Activated gamma-delta T cell treated with Interleukin-2 at 50 U/mL for 16 hours (primary cell): ENCODE data around the gene ANO5.
"Not testable (repeated sequence)": the region's sequence is repeated elsewhere in the genome, so short reads cannot be mapped to it uniquely, and the experiment has no call there.

Source experiments
- DNase-seq: peaks from one replicate; pipeline ENCODE4 v3.0.0-alpha.2; 2020

Gene ANO5

DNA sequence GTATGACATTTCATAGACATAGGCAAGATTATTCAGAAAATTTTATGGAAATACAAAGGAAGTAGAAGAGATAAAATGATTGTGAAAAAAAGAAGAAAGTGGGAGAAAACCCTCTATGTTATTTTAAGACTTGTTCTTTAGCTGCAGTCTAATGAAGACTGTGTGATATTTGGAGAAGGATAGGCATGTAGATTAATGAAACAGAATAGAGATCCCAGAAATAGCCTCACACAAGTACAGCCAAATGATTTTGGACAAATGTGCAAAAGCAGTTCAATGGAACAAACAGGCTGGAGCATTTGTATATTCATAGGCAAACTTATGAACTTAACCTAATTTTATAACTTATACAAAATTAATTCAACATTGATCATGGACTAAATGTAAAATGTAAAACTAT is 14.3 kb downstream of the ANO5 start:
- DNase-seq: no peak

DNA sequence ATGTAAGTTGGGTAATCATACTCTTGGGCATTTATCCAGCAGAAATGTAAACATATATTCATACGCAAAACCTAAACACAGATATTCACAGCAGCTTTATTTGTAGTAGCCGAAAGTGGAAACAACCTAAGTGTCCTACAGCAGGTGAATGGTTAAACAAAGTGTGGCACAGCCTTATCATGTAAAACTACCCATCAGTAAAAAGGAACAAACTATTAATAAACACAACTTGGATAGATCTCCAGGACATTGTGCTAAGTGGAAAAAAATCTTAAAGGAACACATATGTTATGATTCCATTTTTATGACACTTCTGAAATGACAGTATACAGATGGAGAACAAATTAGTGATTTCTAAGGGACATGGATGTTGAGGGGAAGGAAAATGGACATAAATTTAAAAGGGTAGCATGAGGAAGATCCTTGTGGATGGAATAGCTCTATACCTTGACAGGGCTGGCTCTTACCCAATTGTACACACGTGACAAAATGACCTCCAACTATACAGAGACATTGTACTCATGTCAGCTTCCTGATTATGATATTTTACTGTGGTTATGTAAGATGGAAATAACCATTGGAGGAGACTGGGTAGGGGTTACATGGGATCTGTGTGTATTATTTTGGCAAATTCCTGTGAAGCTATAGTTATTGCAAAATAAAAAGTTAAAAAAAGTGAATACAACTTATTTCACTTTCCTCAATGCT is 15.4 kb downstream of the ANO5 start:
- DNase-seq: no peak

DNA sequence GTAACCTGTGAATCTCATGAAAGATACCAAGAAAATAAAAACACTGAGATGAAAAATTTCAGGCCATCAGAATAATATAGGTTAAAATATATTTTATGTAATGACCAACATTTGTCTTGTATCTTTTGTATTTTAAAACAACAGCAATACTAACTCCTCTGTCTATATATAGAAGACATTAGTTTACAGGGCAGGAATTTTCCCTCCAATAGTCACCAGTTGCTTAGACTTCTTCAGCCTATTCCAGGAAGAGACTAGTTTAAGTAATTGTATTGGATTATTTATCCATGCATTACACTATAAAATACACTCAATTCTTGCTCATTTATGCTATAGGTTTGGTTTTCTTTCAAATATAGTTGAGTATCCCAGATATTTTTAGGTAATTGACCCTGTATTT is 24.1 kb downstream of the ANO5 start:
- no peak for DNase-seq

DNA sequence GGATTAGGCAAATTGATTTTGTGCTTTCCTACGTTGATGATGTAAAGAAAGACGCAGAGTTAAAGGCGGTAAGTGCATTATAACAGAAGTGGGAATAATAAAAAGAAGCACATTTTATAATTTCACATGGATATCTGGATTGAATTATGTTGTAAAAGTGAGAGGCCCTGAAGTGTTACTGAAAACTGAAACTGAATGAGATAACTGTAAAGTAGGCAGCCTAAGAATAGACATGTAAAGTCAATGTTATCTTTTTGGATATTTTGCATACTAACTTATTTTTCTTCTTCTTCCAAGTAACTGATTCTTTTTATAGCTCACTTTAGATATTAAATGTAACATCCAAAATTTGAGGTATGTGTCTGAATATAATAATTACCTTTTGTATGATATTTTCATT is 28.3 kb downstream of the ANO5 start:
- DNase-seq: no peak

DNA sequence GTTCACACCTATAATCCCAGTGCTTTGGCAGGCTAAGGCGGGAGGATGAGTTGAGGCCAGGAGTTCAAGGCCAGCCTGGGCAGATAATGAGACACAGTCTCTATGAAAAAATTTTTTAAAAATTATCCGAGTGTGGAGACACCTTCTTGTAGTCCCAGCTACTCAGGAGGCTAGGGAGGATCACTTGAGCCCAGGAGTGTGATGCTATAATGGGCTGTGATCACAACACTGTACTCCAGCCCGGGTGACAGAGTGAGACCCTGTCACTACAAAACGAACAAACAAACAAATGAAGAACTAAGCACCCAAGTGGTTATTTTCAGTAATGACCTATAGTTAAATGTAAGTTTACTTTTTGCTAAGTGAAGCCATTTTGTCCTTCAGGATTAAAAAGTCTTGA is 32.3 kb downstream of the ANO5 start:
- no peak for DNase-seq

DNA sequence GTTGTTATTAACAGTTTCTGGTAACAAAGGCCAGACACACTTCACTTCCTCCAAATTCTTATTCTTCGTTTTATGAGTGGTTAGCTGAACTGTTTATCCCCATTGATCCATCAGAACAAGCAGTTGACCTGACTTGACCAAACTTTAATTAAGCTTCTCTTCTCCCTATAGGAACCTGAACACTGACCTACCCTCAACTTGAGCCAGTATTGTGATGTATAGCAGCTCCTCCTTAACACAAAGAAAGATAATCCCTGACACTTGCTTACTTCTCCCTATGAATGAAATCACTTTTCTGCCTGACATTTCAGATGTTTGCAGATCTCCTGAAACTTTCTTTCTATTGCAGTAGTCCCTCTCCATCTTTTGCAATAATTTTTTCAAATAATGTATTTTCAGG is 41.9 kb downstream of the ANO5 start:
- DNase-seq: no peak

DNA sequence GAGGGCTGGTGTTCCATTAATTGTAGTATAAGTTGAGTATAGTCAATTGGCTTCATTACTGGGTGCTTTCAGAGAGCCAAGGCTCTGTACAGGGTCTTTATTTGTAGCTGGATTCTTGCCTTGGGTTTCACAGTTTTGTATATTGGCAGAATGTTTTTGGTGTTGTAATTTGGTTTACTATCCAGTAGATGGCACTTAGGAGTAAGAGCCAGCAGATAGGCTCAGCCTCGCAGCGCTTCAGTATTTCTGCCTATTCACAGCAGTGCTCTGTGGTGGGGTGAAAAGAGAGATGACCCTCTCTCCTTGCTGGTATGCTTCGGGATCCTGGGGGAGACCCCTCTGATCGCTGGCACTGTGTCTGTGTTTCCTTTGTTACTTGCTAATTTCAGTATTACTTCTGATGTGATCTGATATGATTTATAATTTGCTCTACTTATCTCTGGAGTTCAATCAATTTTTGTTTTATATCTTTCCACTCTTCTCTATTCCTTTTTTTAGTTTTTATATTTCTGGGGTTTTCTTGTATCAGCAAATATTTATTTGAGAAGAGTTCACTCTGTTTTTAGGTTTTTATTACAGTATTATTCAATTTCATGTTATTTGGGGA is 52.2 kb downstream of the ANO5 start:
- DNase-seq: no peak

DNA sequence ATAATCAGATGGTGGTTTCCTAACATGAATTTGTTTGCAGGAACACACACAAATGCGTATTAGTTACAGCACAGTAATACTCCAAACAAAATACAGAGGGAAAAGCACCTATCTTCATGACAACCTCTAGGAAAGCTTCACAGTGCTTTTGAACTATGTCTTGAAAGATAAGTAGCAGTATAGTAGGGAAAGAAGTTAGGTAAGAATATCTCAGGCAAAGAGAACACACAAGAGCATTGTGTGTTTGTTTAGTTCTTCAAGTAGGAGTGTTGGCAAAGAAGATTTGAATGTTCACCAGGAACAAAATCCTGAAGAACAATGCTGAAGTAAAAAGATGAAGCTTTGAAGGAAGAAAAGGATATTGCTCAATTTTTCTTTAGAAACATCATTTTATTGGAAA is 54.1 kb downstream of the ANO5 start:
- no peak for DNase-seq

DNA sequence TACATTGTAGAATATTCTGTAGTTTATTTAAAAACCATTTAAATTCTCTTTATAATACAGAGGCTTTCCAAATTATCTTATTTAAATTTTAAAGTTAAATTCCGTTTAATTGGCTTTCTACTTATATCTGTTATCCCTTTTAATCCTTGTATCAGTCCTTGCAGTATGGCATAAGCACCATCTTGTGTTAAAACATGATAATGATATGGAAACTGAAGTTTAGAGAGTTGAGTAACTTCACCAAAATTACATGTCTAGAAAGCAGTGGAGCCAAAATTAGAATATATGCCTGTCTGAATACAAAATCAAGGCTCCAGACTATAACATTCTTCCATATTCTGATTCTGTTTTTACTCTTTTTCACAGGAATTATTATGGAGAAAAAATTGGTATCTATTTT is 57.0 kb downstream of the ANO5 start:
- no peak for DNase-seq

DNA sequence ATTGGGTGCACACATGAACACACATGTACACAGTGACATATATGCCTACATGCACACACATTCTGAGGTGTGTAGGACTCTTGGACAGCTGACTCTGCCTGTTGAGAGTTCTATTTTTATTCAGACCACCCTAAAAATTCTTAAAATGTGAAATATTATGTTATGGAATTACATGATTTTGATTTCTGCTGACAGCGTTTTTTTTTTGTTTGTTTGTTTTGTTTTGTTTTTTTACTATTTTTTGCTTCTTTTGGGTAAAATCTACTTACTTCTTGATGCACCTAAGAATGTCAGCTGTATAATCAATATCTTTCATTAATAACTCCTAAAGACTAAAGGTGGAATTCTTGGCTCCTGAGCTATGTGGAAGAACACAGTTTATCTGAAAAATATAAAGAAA is 64.0 kb downstream of the ANO5 start:
- no peak for DNase-seq

DNA sequence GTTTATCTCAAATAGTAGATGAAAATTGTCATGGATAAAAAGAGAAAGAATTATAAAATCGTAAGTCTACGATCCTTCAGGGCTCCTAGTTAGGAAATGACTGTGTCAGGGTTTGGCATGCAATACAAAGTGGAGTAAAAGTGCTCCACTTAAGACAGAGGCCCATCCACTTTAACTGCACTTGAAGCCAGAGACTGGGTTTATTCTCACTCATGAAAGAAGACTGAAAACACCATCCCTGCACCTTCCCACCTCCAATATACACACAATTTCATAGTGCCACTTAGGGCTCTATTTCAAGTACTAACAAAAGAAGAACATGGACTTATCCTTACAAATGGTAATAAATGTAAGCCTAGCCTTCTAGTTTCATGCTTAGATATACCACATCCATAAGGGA is 70.7 kb downstream of the ANO5 start:
- no peak for DNase-seq

DNA sequence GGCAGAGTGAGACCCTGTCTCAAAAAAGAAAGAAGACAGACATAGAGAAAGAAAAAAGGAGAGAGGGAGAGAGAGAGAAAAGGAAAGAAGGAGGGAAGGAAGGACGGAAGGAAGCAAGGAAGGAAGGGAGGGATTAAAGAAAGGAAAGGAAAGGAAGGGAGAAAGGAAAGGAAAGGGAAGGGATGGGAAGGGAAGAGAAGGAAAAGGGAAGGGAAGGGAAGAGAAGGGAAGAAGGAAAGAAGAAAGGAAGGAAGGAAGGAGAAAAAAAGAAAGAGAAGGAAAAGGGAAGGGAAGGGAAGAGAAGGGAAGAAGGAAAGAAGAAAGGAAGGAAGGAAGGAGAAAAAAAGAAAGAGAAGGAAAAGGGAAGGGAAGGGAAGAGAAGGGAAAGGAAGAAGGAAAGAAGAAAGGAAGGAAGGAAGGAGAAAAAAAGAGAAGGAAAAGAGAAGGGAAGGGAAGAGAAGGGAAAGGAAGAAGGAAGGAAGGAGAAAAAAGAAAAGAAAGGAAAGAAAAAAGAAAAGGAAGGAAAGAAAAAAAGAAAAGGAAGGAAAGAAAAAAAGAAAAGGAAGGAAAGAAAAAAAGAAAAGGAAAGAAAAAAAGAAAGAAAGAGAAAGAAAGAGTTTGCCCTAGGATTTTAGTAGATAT is 76.2 kb downstream of the ANO5 start:
- DNase-seq: not testable (repeated sequence)

DNA sequence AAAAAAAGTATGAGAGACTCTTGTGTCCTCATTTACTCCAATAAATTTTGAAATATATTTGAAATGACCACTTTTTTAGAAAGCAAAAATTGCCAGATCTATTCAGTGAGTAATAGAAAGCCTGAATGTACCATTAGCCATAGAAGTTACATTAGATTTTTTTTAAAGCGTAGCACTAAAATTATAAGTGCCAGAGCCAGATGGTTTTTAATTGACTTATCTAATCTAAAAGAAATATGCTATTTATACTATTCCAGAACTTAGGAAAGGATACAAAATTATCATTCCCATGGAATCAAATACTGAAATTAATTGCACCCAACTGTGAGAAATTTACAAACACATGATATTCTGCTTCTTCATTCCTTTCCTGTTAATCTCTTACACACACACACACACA is 80.9 kb downstream of the ANO5 start:
- DNase-seq: no peak

DNA sequence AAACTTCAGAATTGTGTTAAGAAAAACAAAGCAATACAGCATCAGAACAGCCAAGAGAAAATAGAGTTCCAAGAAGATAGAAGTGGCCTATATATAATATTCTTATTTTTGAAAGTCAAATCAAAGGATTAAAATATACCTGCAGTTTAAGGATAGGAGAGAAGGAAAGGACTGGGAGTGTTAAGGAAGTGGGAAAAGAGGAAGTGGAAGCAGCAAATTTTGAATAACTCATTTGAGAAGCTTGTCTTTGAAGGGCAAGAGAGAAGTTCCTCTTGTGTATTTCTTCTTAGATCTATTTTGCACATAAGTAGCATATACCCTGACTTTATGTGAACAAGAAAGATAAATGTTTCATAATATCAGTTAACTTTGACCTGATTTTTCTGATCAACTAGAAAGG is 82.7 kb downstream of the ANO5 start:
- no peak for DNase-seq

DNA sequence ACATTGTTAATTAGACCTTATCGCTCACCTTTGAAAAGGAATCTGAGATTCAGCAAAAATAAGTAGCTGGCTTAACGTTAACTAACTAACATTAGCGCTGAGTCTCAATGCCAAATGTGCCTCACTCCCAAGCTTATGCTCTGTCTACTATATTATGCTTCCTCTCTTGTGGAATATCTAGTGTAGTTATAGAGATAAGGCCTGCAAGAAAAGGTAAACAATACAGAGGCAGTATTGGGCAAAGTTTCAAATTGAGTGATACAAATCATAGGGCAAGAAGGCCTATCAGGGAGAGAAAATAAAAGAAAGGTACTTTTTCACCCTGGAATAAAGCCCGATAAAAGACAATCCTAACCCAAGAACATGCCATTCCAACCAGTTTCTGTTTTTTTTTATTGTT is 83.7 kb downstream of the ANO5 start:
- DNase-seq: no peak

DNA sequence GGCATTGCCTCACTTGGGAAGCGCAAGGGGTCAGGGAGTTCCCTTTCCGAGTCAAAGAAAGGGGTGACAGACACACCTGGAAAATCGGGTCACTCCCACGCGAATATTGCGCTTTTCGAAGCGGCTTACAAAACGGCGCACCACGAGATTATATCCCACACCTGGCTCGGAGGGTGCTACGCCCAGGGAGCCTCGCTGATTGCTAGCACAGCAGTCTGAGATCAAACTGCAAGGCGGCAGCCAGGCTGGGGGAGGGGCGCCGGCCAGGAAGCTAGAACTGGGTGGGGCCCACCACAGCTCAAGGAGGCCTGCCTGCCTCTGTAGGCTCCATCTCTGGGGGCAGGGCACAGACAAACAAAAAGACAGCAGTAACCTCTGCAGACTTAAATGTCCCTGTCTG is 92.1 kb downstream of the ANO5 start:
- DNase-seq: not testable (repeated sequence)

DNA sequence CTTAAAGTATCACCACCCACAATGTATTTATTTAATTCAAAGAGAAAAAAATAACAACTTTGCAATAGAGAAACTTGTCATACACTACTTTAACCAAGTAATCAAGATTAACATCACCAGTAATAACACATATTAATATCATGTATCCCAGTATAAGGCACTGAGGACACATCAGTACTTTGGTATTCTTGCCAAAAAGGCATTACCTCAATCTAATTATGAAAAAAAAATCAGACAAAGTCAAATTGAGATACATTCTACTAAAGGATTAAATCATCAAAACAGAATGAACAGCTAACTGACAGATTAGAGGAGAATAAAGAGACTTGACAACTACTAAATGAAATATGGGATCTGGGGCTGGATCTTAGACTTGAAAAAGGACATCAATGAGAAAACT is 109.5 kb downstream of the ANO5 start:
- no peak for DNase-seq

DNA sequence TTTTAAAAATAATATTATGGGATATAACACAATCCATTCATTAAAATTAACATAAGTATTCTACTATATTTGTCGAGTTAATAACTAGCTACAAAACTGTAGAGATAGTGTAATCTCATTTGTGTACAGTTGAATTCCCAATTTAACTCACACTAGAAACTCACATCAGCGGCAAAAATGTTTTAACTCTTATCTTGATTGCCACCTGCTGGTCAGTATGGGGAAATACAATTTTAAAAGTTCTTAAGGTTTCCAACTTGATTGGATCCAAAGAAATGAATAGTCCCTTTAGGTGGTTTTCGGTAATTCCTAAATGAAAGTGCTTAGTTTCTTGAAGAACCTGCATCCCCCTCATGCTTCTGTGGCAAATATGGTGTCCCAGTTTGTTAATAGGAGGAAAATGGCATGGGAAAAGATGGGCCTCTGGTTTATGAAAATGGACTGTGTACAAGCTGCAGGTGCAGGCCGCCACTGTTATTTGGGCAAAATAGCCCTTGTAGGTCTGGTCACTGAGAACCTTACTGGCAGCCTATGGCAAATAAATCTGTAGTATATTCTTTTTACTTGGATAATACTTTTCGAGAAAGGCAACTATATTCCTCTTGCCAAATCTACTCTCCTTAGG is 111.6 kb downstream of the ANO5 start:
- DNase-seq: no peak

DNA sequence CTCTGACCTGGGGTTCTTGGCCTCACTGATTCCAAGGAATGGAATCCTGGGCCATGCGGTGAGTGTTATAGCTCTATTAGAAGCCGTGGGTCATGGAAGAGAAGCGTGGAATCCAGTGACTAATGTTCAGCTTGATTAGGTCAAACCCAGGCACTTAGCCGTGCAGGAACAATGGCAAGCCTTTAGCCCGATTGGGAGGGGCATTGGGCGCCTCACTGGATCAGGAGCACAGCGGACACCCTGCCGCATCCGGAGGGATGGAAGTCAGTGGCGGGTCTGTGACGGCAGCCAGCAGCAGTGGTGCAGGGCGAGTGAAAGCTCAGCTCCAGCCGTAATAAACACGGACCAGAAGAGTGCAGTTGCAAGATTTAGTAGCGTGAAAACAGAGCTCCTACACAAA is 124.8 kb downstream of the ANO5 start:
- no peak for DNase-seq

DNA sequence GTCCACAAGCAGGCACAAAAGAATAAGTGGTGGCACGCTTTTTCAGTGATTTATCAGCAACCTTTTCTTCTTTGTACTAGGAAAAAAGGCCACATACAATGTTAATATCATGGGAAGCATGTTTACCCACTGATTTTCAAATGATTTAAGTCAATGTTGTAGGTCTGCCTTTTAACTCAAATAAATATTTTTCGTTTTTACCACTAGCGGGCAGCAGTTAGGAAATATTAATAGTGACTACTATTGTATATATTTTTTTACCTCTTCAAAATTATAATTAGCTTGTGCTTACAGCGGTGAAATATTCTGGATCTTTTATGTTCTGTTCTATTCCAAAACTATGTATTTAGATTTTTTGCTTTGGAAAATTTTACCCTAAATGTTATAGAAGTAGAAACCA is 138.9 kb downstream of the ANO5 start:
- no peak for DNase-seq
